HG02870 (cell line): ENCODE data around the gene FARS2.
A peak's percentile ranks its signal among the peaks of the same experiment; 100 is the strongest.

Source experiments
- ATAC-seq: cut with Tn5 transposase; IDR thresholded peaks from one replicate; pipeline ENCODE4 v1.9.1; 2021; ENCODE audit warnings: mild to moderate bottlenecking, moderate library complexity; ENCODE audit not compliant: unreplicated experiment

FARS2 gene

DNA sequence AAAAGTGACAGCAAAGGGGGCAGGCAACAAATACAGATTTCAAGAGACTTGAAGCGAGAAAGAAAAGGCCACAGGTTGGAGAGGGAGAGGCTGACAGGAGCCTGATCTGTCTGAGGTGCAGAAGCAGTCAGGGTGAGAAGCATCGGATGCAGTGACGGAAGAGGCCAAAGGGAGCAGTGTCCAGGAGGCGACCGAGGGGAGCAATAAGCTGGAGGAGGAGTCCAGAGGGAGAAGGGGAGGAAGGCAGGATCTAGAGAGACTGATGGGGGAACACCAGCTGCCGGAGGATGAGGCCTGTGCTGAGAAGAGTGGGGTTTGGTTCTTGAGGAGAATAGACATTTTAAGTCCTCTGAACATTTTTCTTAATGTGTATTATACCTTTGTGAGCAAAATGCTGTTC is 23.8 kb downstream of the FARS2 start:
- no peak for ATAC-seq

DNA sequence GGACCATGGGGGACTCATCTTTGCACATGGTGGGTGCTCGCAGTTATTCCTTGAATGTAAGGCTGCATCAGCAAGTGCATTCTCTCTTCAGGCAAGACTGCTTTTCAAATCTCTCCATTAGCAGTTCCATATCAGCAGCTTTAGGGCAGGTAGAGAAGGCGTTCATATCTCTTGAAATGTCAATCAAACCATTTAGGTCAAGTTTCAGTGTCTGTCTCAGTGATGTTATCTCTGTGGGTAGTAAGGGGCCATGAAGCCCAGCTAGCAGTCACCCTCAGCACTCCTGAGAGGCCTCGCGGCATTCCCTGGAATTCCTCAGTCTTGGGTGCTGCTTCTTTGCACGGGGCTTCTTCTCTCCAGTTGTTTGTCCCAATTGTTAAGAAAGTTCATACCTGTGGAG is 24.2 kb downstream of the FARS2 start:
- no peak for ATAC-seq

DNA sequence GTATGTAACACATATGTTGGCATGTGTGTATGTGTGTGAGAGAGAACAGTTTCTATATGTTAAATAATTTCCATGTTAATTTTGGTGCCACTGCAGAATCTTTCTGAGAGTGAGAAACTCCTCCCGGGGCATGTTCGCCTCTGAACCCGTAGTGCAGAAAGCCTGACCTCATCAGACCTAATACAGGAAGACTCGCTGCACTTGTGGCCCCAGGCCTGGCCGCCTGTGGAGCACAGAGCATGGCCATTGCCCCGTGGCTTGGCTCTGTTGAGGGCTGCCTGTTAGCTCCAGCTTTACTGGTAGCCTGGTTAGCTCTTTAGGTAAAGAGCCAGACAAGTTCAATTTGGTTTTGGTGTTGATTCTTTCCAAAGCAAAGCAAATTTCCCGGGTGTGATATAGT is 25.5 kb downstream of the FARS2 start:
- ATAC-seq, result no peak

DNA sequence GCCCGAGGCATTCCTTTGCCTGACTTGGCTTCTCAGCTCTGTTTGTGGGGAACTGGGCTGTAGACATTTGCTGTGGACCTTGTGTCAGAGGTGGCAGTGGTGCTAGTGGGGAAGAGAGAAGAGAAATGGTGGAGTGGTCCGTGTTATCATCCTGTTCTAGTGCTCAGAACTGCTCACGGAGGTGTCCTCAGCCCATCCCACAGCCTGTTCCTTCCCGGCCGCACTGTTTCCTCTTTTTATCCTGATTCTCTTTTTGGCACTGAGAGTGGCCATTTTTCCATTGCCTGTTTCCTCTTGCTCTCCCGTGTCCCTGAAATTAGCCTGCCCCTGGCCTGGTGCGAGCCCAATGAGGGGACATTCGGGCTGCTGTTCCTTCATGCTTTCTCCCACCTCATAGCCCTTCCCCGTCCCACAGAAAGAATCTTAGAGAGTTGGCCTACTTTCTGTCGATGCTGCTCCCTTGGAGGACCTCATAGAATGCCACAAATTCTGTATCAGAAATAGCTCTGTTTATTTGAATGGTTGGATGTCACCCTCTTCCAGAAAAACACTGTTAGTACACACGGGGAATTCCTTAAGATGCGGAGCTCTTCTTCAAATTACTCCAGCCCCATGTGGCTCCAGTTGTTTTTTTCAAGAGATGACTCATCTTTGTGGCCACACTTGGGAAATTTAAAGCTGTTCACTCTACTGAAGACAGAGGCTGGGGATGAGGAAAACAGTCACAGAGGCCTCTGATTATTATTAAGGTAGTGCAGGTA is 26.1 kb downstream of the FARS2 start:
- no peak for ATAC-seq

DNA sequence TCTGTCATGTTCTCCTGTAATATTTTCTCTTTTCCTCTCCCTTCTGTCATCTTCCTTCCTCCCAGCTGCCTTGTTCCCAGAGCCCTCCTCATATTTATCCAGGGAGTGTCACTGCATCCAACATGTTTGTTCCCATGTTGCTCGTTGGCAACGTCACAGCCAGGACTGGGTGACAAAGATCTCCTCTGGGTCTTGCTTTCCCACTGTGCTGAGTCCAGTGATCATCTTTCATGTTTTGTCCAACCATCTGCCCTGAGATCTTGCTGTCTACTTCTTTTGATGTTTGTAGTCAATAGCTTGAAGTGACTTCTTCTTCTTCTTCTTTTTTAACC is 26.6 kb downstream of the FARS2 start:
- no peak for ATAC-seq

DNA sequence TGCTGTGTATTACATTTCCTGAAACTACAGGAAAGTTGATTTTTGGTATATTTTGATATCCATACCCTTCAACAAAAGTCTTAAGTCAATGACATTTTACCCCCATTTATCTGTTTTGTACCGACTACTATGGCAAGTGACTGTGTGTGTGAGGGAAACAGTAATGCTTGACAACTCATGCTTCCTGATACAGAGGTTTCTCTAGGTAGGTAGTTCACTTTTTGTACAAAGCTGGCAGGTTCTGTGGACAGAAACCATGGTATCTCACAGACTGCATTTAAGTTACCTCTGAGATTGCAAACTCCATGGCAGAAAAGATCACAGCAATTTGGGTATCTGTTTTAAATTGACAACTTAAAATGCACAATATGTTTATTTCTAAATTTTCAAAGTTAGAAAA is 28.8 kb downstream of the FARS2 start:
- ATAC-seq, result no peak

DNA sequence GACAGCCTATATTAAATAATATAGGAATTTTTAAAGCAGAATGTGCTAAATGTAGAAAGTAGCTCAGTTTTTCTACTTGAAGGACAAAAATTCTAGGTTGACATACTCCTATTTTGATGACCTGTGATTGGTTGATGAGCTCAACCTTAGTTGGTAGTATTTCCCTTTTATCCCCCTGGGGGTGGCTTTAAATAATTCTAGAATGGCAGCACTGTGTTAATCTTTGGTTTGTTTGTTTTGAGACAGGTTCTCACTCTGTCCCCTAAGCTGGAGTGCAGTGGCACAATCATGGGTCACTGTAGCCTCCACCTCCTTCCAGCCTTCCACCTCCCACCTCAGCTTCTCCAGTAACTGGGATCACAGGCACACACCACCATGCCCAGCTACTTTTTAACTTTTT is 29.2 kb downstream of the FARS2 start:
- no peak for ATAC-seq

DNA sequence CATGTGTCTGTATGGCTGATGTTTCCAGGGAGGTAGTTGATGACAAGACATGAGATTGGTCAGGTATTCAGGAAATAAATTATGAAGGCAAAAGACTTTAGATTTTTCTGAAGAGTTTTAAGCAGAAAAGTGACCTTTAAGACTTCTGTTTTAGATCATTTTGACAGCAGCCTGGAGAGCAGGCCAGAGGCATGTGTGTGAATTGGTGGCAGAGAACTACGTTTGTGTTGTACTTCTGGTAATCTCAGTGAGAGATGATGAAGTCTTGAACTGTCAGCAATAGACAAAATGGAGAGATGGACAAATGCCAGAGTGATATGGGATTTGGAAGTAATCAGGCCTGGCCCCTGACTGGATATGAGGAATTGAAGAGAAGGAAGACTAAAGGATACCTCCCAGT is 30.8 kb downstream of the FARS2 start:
- ATAC-seq, result no peak

DNA sequence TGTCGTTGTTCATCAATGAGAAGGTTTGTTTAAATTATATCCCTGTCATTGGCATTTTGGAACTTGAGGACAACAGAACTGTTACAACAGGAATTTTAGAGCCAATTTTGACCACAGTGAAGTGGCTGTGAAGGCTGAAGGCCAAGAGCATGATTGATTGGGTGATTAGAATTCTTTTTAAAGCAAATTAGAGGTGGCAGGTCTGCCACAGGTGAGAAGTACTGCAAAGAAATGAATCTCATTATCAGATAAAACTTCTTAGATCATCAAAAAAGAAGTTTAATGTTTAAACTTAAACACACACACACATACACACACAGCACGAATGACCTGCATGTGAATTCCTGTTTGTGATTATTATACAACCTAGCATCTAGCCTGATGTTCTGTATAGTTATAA is 32.4 kb downstream of the FARS2 start:
- no peak for ATAC-seq

DNA sequence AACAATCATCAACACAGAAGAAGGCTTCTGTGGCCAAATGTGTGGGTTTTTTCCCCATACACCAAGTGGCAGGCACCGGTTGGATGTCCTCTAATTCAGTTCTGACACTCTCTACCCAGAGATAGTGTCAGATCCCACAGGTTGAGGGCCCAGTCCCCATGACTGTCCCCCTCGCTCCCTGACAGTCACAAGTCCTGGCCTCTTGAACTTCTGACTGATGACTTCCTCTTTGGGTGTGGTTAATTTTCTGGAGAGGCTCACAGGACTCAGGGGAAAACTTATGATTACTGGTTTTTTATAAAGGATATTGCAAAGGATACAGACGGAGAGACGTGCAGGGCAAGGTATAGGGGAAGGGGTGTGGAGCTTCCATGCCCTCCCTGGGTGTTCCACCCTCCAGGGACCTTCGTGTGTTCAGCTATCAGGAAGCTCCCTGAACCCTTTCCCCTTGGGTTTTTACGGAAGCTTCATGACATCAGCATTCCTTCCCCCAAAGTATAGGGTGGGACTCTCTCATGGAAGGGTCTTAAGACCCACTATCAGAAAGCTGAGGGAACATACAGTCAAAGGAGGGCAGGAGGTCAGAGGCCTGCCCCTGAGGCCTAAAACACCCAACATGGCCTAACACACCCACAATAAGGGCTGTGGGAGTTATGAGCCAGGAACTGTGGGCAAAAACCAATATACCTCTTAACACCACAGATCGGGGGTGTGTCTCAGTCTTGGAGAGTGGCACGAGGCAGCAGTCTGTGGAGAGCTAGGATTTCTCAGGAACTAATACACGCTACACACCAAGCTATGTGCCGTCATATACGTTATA is 33.3 kb downstream of the FARS2 start:
- no peak for ATAC-seq

DNA sequence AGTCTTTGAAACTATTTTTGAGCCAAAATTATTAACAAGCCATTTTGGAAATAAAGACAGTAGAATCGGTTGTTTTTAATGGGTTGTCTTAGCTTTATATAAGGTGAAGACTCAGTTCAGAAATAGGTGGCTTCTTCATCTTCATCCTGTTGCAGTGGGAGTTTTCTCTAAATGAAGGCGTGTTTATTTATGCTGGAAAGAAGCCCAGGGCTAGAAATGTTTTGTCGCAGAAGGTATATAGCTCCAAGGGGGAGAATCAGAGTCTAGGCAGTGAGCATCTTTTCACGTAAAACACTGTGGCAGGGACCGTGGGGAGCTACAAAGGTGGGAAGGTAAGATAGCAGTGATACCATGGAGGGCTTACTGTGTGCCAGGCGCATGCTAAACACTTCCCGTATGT is 34.3 kb downstream of the FARS2 start:
- ATAC-seq, result no peak

DNA sequence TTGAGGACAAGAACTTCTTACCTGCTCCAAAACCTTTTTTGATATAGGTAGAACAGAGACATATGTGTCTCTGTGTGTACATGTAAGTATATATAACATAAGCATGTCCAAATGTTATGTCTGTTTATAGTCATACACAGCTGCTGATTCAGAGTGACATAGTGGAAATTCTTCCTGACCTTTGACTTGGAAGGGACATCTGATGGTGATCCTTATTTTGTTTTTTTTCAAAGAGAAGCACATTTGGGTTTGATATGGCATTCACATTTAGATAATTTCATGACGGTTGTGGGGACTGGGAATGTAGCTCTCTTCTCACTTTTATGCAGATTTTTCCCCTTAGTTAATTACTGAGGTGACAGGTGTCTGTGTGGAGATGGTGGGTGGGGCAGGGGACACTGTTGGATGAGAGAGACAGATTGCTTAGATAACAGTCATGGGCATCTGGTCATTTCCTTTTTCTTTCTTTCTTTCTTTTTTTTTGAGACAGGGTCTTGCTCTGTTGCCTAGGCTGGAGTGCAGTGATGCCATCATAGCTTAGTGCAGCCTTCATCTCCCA is 39.0 kb downstream of the FARS2 start:
- ATAC-seq, result no peak

DNA sequence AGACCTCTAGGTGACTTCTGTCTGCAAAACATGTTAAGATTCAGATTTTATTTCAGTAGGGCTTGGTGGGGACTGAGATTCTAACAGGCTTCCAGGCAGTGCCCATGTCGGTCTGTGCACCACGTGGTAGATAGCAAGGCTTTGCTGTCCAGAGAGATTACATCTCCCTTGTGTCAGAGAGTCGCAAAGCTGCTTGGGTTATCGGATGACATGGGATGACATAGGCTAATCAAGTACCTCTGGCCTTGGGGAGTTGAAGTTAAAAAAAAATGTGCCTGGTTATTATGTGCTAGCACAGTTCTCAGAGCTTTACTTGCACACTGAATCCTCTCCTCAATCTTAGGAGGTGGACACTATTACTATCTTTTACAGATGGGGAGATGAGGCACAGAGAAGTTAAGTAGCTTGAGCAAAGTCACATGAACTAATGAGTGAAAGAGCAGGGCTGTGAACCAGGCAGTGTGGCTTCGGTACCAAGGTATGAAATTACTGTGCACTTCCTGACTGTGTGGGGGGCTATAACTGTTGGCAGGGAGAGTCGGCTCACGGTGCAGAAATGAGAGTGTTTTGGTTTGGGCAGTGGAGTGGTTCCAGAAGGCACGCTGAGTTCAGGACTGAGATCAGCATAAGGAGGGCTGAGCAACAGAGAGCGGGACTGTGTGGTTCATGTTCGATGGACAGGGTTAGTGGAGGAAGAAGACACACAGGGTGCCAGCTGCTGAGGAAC is 41.1 kb downstream of the FARS2 start:
- ATAC-seq, result peak; percentile 78

DNA sequence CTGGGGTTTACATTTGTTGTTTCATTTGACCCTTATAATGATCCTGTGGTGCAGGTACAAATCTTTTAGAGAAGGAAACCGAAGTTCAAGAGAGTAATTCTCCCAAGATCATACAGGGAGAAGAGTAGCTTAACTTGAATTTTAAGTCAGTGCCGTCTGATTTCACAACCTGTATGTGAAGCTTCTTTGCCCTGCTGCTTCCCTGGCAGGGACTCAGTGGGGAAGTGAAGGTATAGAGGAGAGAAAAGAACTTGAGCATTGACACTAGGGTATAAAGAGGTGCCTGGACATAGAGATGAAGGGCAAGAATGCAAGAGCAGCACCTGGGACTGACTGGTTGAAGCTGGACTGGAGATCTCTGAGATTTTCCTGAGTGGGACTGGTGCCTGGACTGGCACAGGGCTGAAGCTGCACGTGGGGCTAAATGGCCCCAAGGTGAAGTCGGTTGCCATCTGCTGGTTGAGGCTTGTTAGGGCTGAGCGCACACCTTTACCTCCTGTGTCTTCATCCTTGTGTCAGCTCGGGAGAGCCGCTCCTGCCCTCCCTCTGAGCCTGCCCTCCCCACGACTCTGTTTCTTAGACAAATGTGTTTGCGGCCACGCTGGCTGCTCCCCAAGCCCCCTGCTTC is 41.8 kb downstream of the FARS2 start:
- ATAC-seq, result peak; percentile 75

DNA sequence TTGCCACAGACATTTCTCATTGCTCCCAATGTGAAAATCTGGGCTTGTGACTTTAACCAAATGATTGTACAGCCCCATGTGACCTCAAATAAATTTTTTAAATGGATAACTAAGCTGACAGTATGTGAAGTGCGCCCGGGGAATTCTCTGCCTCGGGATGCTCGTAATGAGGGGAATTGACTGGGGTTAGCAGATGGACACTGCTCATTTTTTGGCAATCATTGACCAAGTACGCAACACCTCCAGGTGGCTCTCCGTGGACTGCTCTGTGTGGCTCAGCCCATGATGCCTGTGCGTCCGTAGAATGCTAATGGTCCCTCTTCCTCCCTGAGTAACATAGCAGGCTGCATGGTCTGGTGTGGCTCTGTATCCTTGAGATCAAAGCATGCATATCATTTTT is 42.4 kb downstream of the FARS2 start:
- no peak for ATAC-seq

DNA sequence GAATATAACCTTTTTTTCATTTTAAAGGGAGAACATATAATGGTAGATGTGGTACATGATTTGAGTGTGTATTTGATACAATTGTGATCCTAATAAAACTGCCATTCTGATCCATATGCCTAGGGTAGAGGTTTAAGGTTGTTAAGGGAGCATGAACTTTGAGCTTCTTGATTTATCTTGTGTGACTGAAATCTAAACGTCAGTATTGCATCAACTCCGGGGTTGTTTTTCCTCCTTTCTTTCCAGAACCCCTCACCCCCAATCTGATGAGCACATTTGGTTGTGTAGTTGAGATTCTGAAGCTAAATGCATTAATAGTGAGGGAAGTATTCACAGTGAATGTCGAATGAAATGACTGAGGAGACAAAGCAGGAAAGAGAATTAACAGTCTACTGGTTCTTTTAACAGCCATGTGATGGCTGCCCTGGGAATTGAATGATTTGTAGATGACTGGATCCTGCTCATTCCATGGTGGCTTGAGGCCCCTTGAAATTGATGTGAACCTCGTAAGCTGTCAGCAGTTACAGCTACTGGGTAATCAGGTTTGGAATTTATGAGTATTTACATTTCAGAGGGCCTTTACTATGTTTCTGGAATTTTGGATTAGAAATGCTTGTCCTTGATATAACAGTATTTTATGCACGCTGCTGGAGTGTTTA is 44.8 kb downstream of the FARS2 start:
- no peak for ATAC-seq

DNA sequence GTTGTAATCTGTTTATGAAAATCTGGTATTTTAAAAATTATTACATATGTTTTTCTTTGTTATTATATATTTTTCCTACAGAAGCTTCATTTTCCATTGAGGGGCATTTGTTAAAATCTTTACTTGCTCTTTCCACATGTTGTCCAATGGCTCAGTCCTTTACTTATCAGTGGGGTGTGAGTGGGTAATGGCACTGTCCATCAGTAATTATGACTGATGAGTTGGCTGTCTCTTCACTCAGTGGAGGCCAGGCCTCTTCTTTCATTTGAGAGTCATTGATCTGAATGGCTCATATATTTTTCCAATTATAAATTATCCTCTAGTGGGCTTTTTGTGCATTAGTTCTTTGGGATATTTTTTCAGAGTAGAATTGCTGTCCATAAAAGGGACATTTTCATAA is 45.7 kb downstream of the FARS2 start:
- no peak for ATAC-seq

DNA sequence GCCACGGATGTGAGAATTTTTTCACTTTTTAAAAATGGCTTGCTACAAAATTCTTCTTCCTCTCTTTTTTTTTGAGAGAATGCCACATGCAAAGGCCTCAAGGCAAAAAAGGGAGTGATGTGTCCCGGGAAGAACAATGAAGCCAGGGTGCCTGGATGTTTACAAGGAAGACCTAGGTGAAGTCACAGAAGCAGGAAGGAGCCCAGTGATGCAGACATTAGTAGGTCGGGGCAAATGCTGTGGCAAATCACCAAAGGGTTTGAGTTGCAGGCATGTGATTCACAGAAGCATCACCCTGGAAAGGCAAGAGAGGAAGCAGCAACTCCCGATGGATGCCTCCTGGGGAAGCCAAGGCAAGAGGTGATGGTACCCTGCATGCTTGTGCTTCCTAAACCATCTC is 46.8 kb downstream of the FARS2 start:
- no peak for ATAC-seq

DNA sequence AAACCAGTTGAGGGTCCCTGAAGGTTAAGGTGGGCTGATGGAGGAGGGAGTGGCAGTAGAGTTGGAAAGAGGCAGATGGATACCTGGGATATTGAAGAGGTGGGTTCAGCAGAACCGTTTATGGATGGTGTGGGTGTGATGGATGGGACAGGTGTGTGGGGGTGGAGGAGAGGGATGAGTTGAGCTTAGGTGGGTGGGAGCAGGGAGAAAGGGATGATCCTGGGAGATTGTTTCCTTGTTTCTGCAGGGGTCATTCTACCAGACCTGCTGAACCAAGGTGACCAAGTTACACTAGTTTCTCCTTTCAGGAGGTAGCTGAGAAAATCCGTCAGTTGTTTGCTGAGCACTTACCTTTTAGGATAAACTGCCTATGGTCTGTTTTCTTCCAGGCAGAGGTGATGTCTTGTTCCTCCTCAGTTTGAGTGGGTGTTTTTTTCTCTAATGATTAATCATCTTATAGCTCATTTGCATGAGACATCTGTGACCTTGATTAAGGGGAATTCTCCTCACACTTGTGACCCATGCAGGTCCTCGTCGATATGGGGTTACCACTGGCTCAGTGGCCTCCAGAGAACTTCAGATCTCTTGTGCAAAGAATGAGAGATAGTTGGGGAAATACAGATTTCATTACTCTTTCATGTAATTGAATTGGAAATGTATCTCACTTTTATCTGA is 53.0 kb downstream of the FARS2 start:
- no peak for ATAC-seq

DNA sequence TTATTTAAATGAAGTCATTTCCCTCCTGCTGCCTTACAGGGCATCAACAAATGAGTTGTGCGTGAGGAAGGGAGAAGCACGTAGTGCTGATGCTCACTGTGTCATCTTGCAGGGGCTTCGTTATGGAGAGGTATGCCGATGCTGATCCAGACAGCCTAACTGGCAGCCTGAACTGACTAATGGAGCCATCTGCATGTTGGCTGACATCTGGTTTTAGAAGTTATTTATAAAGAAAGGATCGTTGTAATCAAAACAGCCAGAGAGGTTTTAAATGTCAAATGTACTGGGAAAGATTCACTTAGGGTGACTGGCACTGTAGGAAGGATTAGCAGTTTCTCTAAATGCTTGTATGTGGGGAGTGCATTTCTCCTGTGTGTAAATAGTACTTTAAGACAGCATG is 54.6 kb downstream of the FARS2 start:
- ATAC-seq, result no peak
